Mesothelial cell of epicardium (in vitro differentiated cells): Measurements from ENCODE around the gene SEC14L5. TPM values are rescaled to one million over a fixed set of nuclear protein-coding genes. Genes with fewer than 3 reads are reported as not detected.
A peak's percentile ranks its signal among the peaks of the same experiment; 100 is the strongest.

Experiments
- DNase-seq, 2 experiments: peaks; one replicate each; pipeline ENCODE4 v3.0.0; 2021; ENCODE audit warnings: low spot score in 2 of 2; ENCODE audit not compliant: unreplicated experiment in 2 of 2
- H3K27ac Mint-ChIP-seq: 2 replicates; pipeline ENCODE4 v1.8.0; 2021; ENCODE audit warnings: mixed read lengths
- H3K27me3 Mint-ChIP-seq: 2 replicates; pipeline ENCODE4 v1.8.0; 2021; ENCODE audit warnings: low read depth, mixed read lengths
- H3K36me3 Mint-ChIP-seq: 2 replicates; pipeline ENCODE4 v1.8.0; 2021; ENCODE audit warnings: mixed read lengths
- H3K4me1 Mint-ChIP-seq: 2 replicates; pipeline ENCODE4 v1.8.0; 2021; ENCODE audit warnings: mixed read lengths
- H3K4me3 Mint-ChIP-seq: 2 replicates; pipeline ENCODE4 v1.8.0; 2021; ENCODE audit warnings: mild to moderate bottlenecking, moderate library complexity, mixed read lengths
- H3K9me3 Mint-ChIP-seq: 2 replicates; pipeline ENCODE4 v1.8.0; 2021; ENCODE audit warnings: mixed read lengths
- total RNA-seq: library from RNA; stranded (reverse); gene quantifications from 3 replicates; pipeline ENCODE4 v1.2.1, GENCODE V29; 2021
- TF ChIP-seq, protein P1 (sequence below): fragments of 200-600 bp; sonication (generic); IDR thresholded peaks from one replicate; pipeline ENCODE4 v1.5.0; 2021; ENCODE audit warnings: antibody characterized with exemption; ENCODE audit not compliant: unreplicated experiment

Gene SEC14L5
- total RNA-seq, 1 donor from 2014 or later: 0.13 TPM

DNA sequence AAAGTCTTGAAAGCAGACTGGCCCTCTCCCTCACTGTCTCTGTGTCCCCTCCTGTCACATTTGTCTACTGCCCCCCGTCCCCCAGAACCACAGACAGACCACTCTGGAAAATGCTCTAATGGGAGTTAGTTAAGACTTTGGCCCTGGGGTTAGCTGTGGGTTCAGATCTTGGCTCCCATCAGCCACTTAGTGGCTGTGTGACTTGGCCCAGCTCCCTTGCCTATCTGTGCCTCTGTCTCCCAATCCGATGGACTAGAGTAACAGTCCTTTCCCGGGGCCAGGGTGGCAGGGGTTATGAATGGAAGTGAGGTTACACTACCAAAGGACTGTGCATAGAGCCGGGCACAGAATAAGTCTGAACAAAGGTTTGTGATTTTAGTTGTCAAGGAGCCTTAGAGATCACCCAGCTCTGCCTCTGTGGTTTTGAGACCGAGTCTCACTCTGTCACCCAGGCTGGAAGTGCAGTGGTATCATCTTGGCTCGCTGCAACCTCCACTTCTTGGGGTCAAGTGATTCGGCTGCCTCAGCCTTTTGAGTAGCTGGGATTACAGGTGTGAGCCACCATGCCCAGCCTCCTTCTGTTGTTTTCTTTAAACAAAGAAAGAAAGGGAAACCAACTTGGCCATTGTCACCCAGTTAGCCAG lies 44.9 kb upstream of the SEC14L5 start:
- DNase-seq: no peak
- Mint-ChIP-seq H3K36me3 (no peaks in the 10 kb centered on the region), H3K4me1 (peaks cover 10% of the 10 kb centered on the region), H3K27me3 (no peaks in the 10 kb centered on the region), H3K4me3 (no peak overlapping the region), H3K9me3 (no peaks in the 10 kb centered on the region), H3K27ac (peak overlapping the region; percentile 26)
- TF ChIP-seq, protein P1, sequence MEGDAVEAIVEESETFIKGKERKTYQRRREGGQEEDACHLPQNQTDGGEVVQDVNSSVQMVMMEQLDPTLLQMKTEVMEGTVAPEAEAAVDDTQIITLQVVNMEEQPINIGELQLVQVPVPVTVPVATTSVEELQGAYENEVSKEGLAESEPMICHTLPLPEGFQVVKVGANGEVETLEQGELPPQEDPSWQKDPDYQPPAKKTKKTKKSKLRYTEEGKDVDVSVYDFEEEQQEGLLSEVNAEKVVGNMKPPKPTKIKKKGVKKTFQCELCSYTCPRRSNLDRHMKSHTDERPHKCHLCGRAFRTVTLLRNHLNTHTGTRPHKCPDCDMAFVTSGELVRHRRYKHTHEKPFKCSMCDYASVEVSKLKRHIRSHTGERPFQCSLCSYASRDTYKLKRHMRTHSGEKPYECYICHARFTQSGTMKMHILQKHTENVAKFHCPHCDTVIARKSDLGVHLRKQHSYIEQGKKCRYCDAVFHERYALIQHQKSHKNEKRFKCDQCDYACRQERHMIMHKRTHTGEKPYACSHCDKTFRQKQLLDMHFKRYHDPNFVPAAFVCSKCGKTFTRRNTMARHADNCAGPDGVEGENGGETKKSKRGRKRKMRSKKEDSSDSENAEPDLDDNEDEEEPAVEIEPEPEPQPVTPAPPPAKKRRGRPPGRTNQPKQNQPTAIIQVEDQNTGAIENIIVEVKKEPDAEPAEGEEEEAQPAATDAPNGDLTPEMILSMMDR: no peak

DNA sequence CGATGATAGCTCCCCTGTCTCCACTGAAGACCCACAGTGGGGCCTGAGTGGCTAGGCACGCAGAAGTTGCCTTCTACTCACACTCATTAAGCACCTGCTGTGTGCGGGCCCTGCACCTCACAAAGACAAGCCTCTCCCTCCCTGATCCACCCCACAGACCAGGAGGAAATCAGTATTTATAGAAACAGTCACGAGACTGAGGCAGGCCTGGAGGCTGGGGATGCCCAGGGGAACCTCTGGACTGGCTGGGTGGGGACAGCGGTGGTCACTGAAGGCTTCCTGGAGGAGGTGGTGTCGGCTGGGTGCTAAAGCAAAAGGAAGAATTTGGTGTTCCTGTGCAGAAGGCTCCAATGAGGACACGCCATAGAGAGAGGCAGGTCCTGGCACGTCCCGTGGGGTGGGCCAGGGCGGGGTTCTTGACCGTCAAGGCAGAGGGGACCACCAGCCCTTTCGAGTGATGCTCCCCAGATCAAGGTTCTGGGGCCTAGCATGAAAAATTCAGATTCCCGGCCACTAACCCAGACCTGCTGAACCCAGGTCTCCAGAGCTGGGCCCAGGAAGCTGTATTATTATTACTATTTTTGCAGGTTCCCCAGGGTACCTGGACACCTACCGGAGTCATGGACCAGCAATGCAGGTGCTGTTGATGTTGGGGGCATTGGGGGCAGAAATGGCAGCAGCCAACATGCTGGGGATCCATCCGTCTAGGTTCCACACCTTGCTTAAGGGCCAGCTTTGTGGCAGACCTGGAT lies 44.2 kb upstream of the SEC14L5 start:
- Mint-ChIP-seq H3K27me3 (no peaks in the 10 kb centered on the region), H3K4me3 (no peak overlapping the region), H3K4me1 (peaks cover 17% of the 10 kb centered on the region), H3K36me3 (no peaks in the 10 kb centered on the region), H3K27ac (no peak overlapping the region), H3K9me3 (no peaks in the 10 kb centered on the region)
- TF ChIP-seq, protein P1: no peak
- DNase-seq: no peak

DNA sequence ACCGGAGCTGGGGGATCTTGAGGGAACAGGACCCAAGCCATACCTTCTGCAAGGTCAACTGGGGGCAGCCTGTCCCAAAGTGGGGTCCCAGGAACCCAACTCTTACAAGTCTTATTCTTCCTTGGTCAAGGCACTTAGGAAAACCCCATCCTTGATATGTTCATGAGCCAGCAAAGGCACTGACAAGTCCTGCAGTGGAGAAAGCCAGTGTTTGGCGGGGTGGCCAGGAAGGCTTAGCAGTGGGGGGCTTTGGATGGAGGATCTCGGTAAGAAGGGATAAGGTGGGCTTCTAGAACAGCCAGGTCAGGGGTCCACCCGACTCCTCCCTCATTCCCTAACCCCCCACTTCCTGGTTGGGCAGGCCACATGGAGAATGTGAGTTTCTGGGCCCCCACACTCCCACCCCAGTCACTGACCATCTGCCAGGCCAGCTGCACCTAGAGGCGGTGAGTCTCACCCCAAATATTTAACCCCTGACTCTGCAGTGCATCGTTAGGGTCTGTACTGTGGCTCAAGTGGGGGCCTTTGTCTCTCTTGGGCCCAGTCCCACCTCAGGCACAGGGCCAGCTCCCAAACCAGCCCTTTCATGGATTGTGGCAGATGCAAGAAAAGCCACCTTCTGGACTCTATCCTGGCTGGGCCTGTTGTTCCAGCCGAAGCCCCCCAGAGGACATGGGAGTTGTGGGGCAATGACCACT lies 43.5 kb upstream of the SEC14L5 start:
- Mint-ChIP-seq H3K4me1 (peaks cover 19% of the 10 kb centered on the region), H3K4me3 (no peak overlapping the region), H3K27me3 (no peaks in the 10 kb centered on the region), H3K9me3 (no peaks in the 10 kb centered on the region), H3K36me3 (no peaks in the 10 kb centered on the region), H3K27ac (no peak overlapping the region)
- DNase-seq: no peak
- TF ChIP-seq, protein P1: no peak

DNA sequence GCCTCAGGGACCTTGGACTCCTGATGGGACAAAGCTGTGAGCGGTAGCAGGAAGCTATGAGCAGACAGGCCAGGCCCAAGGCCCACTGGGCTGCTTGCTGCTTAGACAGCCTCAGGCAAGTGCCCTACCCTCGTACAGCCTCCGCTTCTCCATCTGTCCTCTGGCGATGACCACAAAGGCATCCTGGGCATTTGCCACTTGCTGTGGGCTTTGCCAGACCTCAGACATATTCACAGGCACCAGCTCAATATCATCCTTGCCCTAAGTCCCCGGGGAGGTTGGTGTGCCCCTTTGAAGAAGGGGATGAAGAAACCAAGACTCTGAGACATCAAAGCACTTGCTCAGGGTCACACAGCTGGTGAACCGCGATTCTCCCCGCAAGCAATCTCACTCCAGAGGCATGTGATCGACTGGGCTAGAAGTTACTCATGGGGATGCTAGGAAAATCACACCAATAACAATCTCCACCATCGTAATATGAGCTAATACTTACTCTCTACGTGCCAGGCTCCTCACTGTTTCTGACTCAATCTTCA lies 42.8 kb upstream of the SEC14L5 start:
- Mint-ChIP-seq H3K4me1 (peaks cover 19% of the 10 kb centered on the region), H3K27ac (peak overlapping the region; percentile 53), H3K36me3 (no peaks in the 10 kb centered on the region), H3K4me3 (no peak overlapping the region), H3K9me3 (no peaks in the 10 kb centered on the region), H3K27me3 (no peaks in the 10 kb centered on the region)
- TF ChIP-seq, protein P1: no peak
- no peak for DNase-seq

DNA sequence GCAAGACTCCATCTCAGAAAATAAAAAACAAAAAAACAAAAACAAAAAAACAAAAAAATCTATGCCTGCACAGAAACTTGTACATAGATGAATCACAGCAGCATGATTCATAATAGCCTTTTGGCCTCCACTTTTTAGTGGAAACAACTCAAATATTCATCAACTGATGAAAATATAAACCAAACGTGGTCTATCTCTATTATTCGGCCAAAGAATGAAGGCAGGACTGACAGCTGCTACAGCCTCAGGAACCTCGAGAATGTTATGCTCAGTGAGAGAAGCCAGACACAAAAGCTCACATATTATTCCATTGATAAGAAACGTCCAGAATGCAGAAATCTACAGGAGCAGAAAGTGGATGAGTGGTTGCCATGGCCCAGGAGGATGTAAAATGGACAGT lies 41.0 kb upstream of the SEC14L5 start:
- H3K4me1 Mint-ChIP-seq: peaks cover 19% of the 10 kb centered on the region
- TF ChIP-seq, protein P1: no peak
- no peaks in the 10 kb centered on the region for H3K9me3 Mint-ChIP-seq
- no peak overlapping the region for H3K4me3 Mint-ChIP-seq
- no peak for DNase-seq
- peak overlapping the region; percentile 83 for H3K27ac Mint-ChIP-seq
- H3K27me3 Mint-ChIP-seq: no peaks in the 10 kb centered on the region
- no peaks in the 10 kb centered on the region for H3K36me3 Mint-ChIP-seq
